GM19239 (cell line): ENCODE results near the gene FAM171A2.
"Not testable (repeated sequence)": the region's sequence is repeated elsewhere in the genome, so short reads cannot be mapped to it uniquely, and the experiment has no call there.

Source experiments
- DNase-seq: peaks from one replicate; pipeline ENCODE4 v3.0.0; 2011; ENCODE audit warnings: low spot score; ENCODE audit not compliant: insufficient read length
- FAIRE-seq: peaks from 2 replicates; lab custom pipeline; 2011; peaks lifted over from hg19 to GRCh38; lab: Jason Lieb, UNC

FAM171A2 gene

GRCh38 chr17:44384281-44384822 is 20.7 kb upstream of the FAM171A2 start:
- FAIRE-seq, result no peak
- no peak for DNase-seq

- FAIRE-seq (no peak), DNase-seq (no peak)
These were observed 20.2 kb upstream of the FAM171A2 start for GRCh38 chr17:44383861-44384260.

GRCh38 chr17:44383363-44383762 is 19.7 kb upstream of the FAM171A2 start:
- no peak for DNase-seq
- no peak for FAIRE-seq

GRCh38 chr17:44382917-44383316 is 19.3 kb upstream of the FAM171A2 start:
- FAIRE-seq (no peak), DNase-seq (no peak)

- no peak for FAIRE-seq
- DNase-seq, result no peak
These were observed 18.2 kb upstream of the FAM171A2 start for GRCh38 chr17:44381810-44382305.

GRCh38 chr17:44380767-44381166 is 17.1 kb upstream of the FAM171A2 start:
- FAIRE-seq, result no peak
- DNase-seq, result no peak

- no peak for FAIRE-seq
- no peak for DNase-seq
These were observed 16.2 kb upstream of the FAM171A2 start for GRCh38 chr17:44379887-44380286.

- DNase-seq, result no peak
- FAIRE-seq, result no peak
These were observed 14.6 kb upstream of the FAM171A2 start for GRCh38 chr17:44378171-44378705.

- no peak for FAIRE-seq
These were observed 13.1 kb upstream of the FAM171A2 start for GRCh38 chr17:44376779-44377178.

GRCh38 chr17:44376124-44376523 is 12.5 kb upstream of the FAM171A2 start:
- FAIRE-seq, result no peak
- no peak for DNase-seq

More at GRCh38 chr17:44376779-44377178, 13.1 kb upstream of the FAM171A2 start:
- DNase-seq, result no peak

- FAIRE-seq (no peak), DNase-seq (no peak)
These were observed 11.8 kb upstream of the FAM171A2 start for GRCh38 chr17:44375196-44376017.

GRCh38 chr17:44374306-44375195 is 10.9 kb upstream of the FAM171A2 start:
- FAIRE-seq (no peak), DNase-seq (no peak)

- DNase-seq, result no peak
- FAIRE-seq, result no peak
These were observed 8.4 kb upstream of the FAM171A2 start for GRCh38 chr17:44372036-44372435.

- not testable (repeated sequence) for FAIRE-seq, DNase-seq
These were observed 5.9 kb upstream of the FAM171A2 start for GRCh38 chr17:44369414-44370023.

- not testable (repeated sequence) for FAIRE-seq
These were observed 5.0 kb upstream of the FAM171A2 start for GRCh38 chr17:44368391-44369243.

GRCh38 chr17:44367231-44367979 is 3.8 kb upstream of the FAM171A2 start:
- DNase-seq (no peak), FAIRE-seq (no peak)

More at GRCh38 chr17:44368391-44369243, 5.0 kb upstream of the FAM171A2 start:
- DNase-seq, result not testable (repeated sequence)

GRCh38 chr17:44365051-44365450 is 1.4 kb upstream of the FAM171A2 start:
- not testable (repeated sequence) for DNase-seq, FAIRE-seq

- no peak for FAIRE-seq
These were observed 572 bp downstream of the FAM171A2 start for GRCh38 chr17:44362949-44363612.

More at GRCh38 chr17:44362949-44363612, 572 bp downstream of the FAM171A2 start:
- no peak for DNase-seq
